Heart left ventricle (tissue), 13 donors: Measurements from ENCODE around the gene DHX29.

Experiments
- CTCF ChIP-seq, 12 donors: fragments of 200-600 bp; sonication (generic) in 4 of 12; IDR thresholded peaks; one replicate each; pipeline versions ENCODE4 v1.5.0 to v1.8.0; 2018 to 2022; ENCODE audit warnings: antibody characterized with exemption in 12 of 12, mild to moderate bottlenecking in 5 of 12
- POLR2A ChIP-seq, 2 donors: fragments of 450-650 bp; IDR thresholded peaks; one replicate each; pipeline ENCODE4 v1.6.1; 2017; ENCODE audit warnings: antibody characterized with exemption in 2 of 2, mild to moderate bottlenecking in 2 of 2, moderate library complexity in 2 of 2
- donor health status: ischemic (EF 13 %, LVEDD 7.1; RV severe dilation, severe dysfunction).
- donor health status: DM: no; HTN: yes; CAD: no.
- donor health status: DM: no; HTN: no; CAD: no.
- donor health status: ischemic (EF 25% LVEDD 6.9; RV normal size, moderate dysfunction).
- donor health status: ischemic (EF 25% LVEDD 5.7; RV mildly dilated, moderate dysfunction).
- donor health status: ischemic (EF 35%, LVEDD 5.7; RV mildly dilated, moderate dysfunction).
- donor health status: nonischemic (EF 11% LVEDD 7.7; RV severe dilation, severe dysfunction).
- donor health status: DM: yes; HTN: yes; CAD: no.
- donor health status: PGD.
- donor health status: ischemic (EF 29% LVEDD 5.4; RV normal size, mild dysfunction).
- donor health status: nonischemic (EF 23%, LVEDD 6.1; RV moderate dilation, normal function).

- TF ChIP-seq CTCF (IDR thresholded peaks at IDR 0.05) (no peak), POLR2A (IDR thresholded peaks at IDR 0.05) (no peak)
Measured at GRCh38 chr5:55231919-55232270, 75.6 kb downstream of the DHX29 start.
